SK-N-SH treated with all-trans-retinoic acid at 6 μM for 48 hours (cell line): Measurements from ENCODE around the gene SEC11A.

Experiments
- ATAC-seq: fragments of 200-7000 bp; cut with Tn5 transposase; 3 replicates; pipeline ENCODE4 v1.9.1; 2020; ENCODE audit warnings: mild to moderate bottlenecking, moderate library complexity
- ARNTL ChIP-seq: fragments of 450-650 bp; formaldehyde crosslinking; IDR thresholded peaks from 2 replicates; pipeline ENCODE4 v1.5.0; 2020; ENCODE audit warnings: low read depth, mild to moderate bottlenecking, moderate library complexity, borderline replicate concordance
- BACH2 ChIP-seq: fragments of 250-450 bp; sonication (Bioruptor Pico); IDR thresholded peaks from 2 replicates; pipeline ENCODE4 v1.9.0; 2021; ENCODE audit warnings: mild to moderate bottlenecking, borderline replicate concordance
- CSDC2 ChIP-seq: fragments of 250-450 bp; sonication (Bioruptor Pico); IDR thresholded peaks from 2 replicates; pipeline ENCODE4 v1.5.0; 2020; ENCODE audit warnings: mild to moderate bottlenecking, moderate library complexity
- ESRRG ChIP-seq: fragments of 250-450 bp; sonication (Bioruptor Pico); IDR thresholded peaks from 2 replicates; pipeline ENCODE4 v1.6.1; 2021; ENCODE audit warnings: mild to moderate bottlenecking
- GLIS3 ChIP-seq: fragments of 250-450 bp; sonication (Bioruptor Pico); IDR thresholded peaks from 2 replicates; pipeline ENCODE4 v1.5.0; 2020; ENCODE audit warnings: mild to moderate bottlenecking, moderate library complexity
- ISL1 ChIP-seq: fragments of 250-450 bp; sonication (Bioruptor Pico); IDR thresholded peaks from 2 replicates; pipeline ENCODE4 v2.1.2; 2022; ENCODE audit warnings: mild to moderate bottlenecking, moderate library complexity
- OSR1 ChIP-seq: fragments of 250-450 bp; sonication (Bioruptor Pico); IDR thresholded peaks from 2 replicates; pipeline ENCODE4 v1.8.0; 2022; ENCODE audit warnings: moderate library complexity, mild to moderate bottlenecking, inconsistent platforms
- PPARA ChIP-seq: fragments of 250-450 bp; sonication (Bioruptor Pico); IDR thresholded peaks from 2 replicates; pipeline ENCODE4 v1.5.0; 2020; ENCODE audit warnings: mild to moderate bottlenecking, borderline replicate concordance
- RARB ChIP-seq: fragments of 250-450 bp; sonication (Bioruptor Pico); IDR thresholded peaks from 2 replicates; pipeline ENCODE4 v1.8.0; 2021; ENCODE audit warnings: mild to moderate bottlenecking, moderate library complexity
- TCF4 ChIP-seq: fragments of 250-450 bp; sonication (Bioruptor Pico); IDR thresholded peaks from 2 replicates; pipeline ENCODE4 v1.8.0; 2021; ENCODE audit warnings: mild to moderate bottlenecking, moderate library complexity, borderline replicate concordance
- TOX ChIP-seq: fragments of 250-450 bp; sonication (Bioruptor Pico); IDR thresholded peaks from 2 replicates; pipeline ENCODE4 v1.8.0; 2021; ENCODE audit warnings: mild to moderate bottlenecking, moderate library complexity, borderline replicate concordance
- TSHZ2 ChIP-seq: fragments of 250-450 bp; sonication (Bioruptor Pico); IDR thresholded peaks from 2 replicates; pipeline ENCODE4 v1.5.0; 2020; ENCODE audit warnings: mild to moderate bottlenecking, moderate library complexity
- ZC3H10 ChIP-seq: fragments of 250-450 bp; sonication (Bioruptor Pico); IDR thresholded peaks from 2 replicates; pipeline ENCODE4 v1.5.1; 2021; ENCODE audit warnings: mild to moderate bottlenecking, moderate library complexity
- ZFP3 ChIP-seq: fragments of 250-450 bp; sonication (Bioruptor Pico); IDR thresholded peaks from 2 replicates; pipeline ENCODE4 v1.5.0; 2020; ENCODE audit warnings: mild to moderate bottlenecking, moderate library complexity
- ZFP30 ChIP-seq: fragments of 450-650 bp; formaldehyde crosslinking; IDR thresholded peaks from 2 replicates; pipeline ENCODE4 v1.5.0; 2022; ENCODE audit warnings: mild to moderate bottlenecking, moderate library complexity
- TF ChIP-seq, protein P1 (sequence below): fragments of 250-450 bp; sonication (Bioruptor Pico); IDR thresholded peaks from 2 replicates; pipeline ENCODE4 v1.8.0; 2021; ENCODE audit warnings: low read depth, mild to moderate bottlenecking, moderate library complexity, borderline replicate concordance
- TF ChIP-seq, protein P2 (sequence below): fragments of 250-450 bp; sonication (Bioruptor Pico); IDR thresholded peaks from 2 replicates; pipeline ENCODE4 v1.8.0; 2020; ENCODE audit warnings: mild to moderate bottlenecking, moderate library complexity, borderline replicate concordance
- TF ChIP-seq, protein P3 (sequence below): fragments of 250-450 bp; sonication (Bioruptor Pico); IDR thresholded peaks from 2 replicates; pipeline ENCODE4 v1.5.1; 2020; ENCODE audit warnings: low read depth, mild to moderate bottlenecking, moderate library complexity
- TF ChIP-seq, protein P4 (sequence below): fragments of 250-450 bp; sonication (Bioruptor Pico); IDR thresholded peaks from 2 replicates; pipeline ENCODE4 v1.5.1; 2021; ENCODE audit warnings: mild to moderate bottlenecking, moderate library complexity

Gene SEC11A

GRCh38 chr15:84741121-84741520 lies 25.2 kb upstream of the SEC11A start:
- no peak for ATAC-seq
- no peak for TF ChIP-seq TOX (CRISPR knock-in tag)
- TF ChIP-seq ARNTL (CRISPR knock-in tag) = no peak
- no peak for TF ChIP-seq ZFP3
- TF ChIP-seq ESRRG (CRISPR knock-in tag) = no peak
- TF ChIP-seq, all 23 proteins: peak for 0

DNA sequence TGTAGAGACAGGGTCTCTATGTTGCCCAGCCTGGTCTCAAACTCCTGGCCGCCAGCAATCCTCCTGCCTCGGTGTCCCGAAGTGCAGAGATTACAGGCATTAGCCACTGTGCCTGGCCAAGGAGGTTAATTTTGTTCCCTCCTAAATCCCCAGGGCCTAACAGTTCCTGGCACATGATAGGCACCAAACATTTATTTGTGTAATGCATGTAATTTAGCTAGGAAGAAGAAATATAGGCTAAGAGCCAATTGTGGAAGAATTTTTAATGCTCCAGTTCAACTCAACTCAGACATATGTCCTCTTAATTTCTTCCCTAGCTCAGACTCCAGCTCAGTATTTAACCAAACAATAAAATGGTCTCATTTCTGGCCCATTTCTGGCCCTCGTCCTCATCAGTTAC lies 24.8 kb upstream of the SEC11A start:
- TF ChIP-seq OSR1 (CRISPR knock-in tag) (no peak), TSHZ2 (CRISPR knock-in tag) (no peak), ISL1 (CRISPR knock-in tag) (no peak), GLIS3 (CRISPR knock-in tag) (no peak), ZC3H10 (no peak), ESRRG (CRISPR knock-in tag) (no peak), RARB (CRISPR knock-in tag) (no peak), ZFP30 (no peak), ARNTL (CRISPR knock-in tag) (no peak), BACH2 (CRISPR knock-in tag) (no peak)
- TF ChIP-seq, protein P1, sequence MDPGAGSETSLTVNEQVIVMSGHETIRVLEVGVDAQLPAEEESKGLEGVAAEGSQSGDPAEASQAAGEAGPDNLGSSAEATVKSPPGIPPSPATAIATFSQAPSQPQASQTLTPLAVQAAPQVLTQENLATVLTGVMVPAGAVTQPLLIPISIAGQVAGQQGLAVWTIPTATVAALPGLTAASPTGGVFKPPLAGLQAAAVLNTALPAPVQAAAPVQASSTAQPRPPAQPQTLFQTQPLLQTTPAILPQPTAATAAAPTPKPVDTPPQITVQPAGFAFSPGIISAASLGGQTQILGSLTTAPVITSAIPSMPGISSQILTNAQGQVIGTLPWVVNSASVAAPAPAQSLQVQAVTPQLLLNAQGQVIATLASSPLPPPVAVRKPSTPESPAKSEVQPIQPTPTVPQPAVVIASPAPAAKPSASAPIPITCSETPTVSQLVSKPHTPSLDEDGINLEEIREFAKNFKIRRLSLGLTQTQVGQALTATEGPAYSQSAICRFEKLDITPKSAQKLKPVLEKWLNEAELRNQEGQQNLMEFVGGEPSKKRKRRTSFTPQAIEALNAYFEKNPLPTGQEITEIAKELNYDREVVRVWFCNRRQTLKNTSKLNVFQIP (CRISPR knock-in tag) = no peak
- TF ChIP-seq, protein P2, sequence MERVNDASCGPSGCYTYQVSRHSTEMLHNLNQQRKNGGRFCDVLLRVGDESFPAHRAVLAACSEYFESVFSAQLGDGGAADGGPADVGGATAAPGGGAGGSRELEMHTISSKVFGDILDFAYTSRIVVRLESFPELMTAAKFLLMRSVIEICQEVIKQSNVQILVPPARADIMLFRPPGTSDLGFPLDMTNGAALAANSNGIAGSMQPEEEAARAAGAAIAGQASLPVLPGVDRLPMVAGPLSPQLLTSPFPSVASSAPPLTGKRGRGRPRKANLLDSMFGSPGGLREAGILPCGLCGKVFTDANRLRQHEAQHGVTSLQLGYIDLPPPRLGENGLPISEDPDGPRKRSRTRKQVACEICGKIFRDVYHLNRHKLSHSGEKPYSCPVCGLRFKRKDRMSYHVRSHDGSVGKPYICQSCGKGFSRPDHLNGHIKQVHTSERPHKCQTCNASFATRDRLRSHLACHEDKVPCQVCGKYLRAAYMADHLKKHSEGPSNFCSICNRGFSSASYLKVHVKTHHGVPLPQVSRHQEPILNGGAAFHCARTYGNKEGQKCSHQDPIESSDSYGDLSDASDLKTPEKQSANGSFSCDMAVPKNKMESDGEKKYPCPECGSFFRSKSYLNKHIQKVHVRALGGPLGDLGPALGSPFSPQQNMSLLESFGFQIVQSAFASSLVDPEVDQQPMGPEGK (CRISPR knock-in tag) = no peak
- TF ChIP-seq, protein P3, sequence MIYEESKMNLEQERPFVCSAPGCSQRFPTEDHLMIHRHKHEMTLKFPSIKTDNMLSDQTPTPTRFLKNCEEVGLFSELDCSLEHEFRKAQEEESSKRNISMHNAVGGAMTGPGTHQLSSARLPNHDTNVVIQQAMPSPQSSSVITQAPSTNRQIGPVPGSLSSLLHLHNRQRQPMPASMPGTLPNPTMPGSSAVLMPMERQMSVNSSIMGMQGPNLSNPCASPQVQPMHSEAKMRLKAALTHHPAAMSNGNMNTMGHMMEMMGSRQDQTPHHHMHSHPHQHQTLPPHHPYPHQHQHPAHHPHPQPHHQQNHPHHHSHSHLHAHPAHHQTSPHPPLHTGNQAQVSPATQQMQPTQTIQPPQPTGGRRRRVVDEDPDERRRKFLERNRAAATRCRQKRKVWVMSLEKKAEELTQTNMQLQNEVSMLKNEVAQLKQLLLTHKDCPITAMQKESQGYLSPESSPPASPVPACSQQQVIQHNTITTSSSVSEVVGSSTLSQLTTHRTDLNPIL (CRISPR knock-in tag) = no peak
- TF ChIP-seq, protein P4, sequence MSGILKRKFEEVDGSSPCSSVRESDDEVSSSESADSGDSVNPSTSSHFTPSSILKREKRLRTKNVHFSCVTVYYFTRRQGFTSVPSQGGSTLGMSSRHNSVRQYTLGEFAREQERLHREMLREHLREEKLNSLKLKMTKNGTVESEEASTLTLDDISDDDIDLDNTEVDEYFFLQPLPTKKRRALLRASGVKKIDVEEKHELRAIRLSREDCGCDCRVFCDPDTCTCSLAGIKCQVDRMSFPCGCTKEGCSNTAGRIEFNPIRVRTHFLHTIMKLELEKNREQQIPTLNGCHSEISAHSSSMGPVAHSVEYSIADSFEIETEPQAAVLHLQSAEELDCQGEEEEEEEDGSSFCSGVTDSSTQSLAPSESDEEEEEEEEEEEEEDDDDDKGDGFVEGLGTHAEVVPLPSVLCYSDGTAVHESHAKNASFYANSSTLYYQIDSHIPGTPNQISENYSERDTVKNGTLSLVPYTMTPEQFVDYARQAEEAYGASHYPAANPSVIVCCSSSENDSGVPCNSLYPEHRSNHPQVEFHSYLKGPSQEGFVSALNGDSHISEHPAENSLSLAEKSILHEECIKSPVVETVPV (CRISPR knock-in tag) = no peak
- no peak for ATAC-seq

GRCh38 chr15:84737005-84737404 lies 21.1 kb upstream of the SEC11A start:
- no peak for ATAC-seq
- TF ChIP-seq PPARA (CRISPR knock-in tag) = no peak
- no peak for TF ChIP-seq ARNTL (CRISPR knock-in tag)
- TF ChIP-seq, protein P1 (CRISPR knock-in tag) = no peak
- no peak for TF ChIP-seq OSR1 (CRISPR knock-in tag)
- TF ChIP-seq TCF4 (CRISPR knock-in tag) = no peak
- TF ChIP-seq, protein P2 (CRISPR knock-in tag) = no peak
- TF ChIP-seq CSDC2 = no peak
